ENCODE data around the gene PPP3CB.

- TF ChIP-seq CTCF (IDR thresholded peaks at IDR 0.05) (no peak), POLR2A (IDR thresholded peaks at IDR 0.05) (no peak)
Observed at GRCh38 chr10:73426318-73426717, 69.5 kb downstream of the PPP3CB start.
